ENCODE results near the gene TOP1. TPM values are rescaled to one million over a fixed set of nuclear protein-coding genes. Genes with fewer than 3 reads are reported as not detected.
"Not testable (repeated sequence)": the region's sequence is repeated elsewhere in the genome, so short reads cannot be mapped to it uniquely, and the experiment has no call there.

Gene TOP1
- total RNA-seq, 4 donors from 2014 or later, result 20.2 to 28.5 (median 23.0) TPM

GRCh38 chr20:41131594-41132387, 103.2 kb downstream of the TOP1 start:
- DNase-seq (ENCODE audit: extremely low spot score), result no peak
- TF ChIP-seq EP300 (IDR thresholded peaks at IDR 0.05) (no peak), CTCF (IDR thresholded peaks at IDR 0.05) (no peak), POLR2AphosphoS5 (IDR thresholded peaks at IDR 0.05) (no peak), POLR2A (IDR thresholded peaks at IDR 0.05; ENCODE audit: low read depth) (no peak)
- 80% methylated on average over 5 of the region's 5 CpGs for WGBS
- Histone ChIP-seq H3K9me3 (no peaks in the 10 kb centered on the region), H3K27me3 (no peaks in the 10 kb centered on the region), H3K36me3 (peaks cover 0 to 2% (median under 1%) of the 10 kb centered on the region in 4 donors), H3K27ac (replicated peaks in 1 of 4) (no peak overlapping the region), H3K4me3 (no peak overlapping the region), H3K4me1 (peaks cover 3 to 18% (median 15%) of the 10 kb centered on the region in 4 donors)
- intact Hi-C loops (cut with DNase I), result no loop called here

DNA sequence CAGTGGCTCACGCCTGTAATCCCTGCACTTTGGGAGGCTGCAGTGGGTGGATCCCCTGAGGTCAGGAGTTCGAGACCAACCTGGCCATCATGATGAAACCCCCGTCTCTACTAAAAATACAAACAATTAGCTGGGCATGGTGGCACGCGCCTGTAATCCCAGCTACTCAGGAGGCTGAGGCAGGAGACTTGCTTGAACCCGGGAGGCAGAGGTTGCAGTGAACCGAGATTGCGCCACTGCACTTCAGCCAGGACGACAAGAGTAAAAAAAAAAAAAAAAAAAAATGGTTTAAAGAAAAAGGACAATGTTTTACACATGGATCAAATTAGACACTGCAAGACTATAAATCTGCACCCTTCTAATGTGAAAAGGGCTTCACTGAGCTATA, 103.8 kb downstream of the TOP1 start:
- 83% methylated on average over 9 of the region's 9 CpGs for WGBS
- intact Hi-C loops (cut with DNase I); H3K27me3 ChIP-seq; H3K9me3 ChIP-seq; H3K36me3 ChIP-seq; H3K27ac ChIP-seq (replicated peaks in 1 of 4); DNase-seq (ENCODE audit: extremely low spot score); H3K4me3 ChIP-seq: not testable (repeated sequence)
- H3K4me1 ChIP-seq, result peaks cover 3 to 18% (median 15%) of the 10 kb centered on the region in 4 donors

DNA sequence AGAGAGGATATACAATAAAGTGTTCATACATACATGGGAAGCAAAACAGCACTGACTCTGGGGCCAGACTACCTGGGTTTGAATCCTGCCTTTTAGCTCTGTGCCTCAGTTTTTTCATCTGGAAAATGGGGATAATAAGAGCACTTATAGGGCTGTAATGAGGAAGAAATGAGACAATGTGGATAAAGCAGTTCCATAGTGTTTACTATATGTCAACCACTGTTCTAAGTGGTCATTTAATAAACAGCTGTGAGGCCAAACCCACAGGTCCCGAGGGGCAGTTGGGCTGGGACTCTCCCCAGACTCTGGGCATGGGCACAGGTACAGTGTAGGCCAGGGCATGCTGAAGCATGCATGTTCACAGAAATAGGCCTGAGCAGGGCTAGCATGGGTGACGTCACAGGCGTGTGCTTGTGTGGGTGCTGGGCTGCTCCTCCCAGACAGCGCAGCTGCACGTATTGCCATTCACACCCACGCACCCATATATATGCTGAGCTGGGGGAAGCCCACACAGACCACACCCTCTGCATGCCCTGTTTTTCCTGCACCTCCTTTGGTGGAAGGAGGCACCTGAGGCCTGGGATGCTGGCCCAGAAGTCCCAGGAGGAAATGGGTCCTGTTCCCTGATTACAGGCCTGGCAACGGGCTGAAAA, 105.2 kb downstream of the TOP1 start:
- no peak overlapping the region for H3K27ac ChIP-seq (replicated peaks in 1 of 4)
- no peaks in the 10 kb centered on the region for H3K36me3 ChIP-seq
- no peak overlapping the region for H3K4me3 ChIP-seq
- 94% methylated on average over 7 of the region's 7 CpGs for WGBS
- no peaks in the 10 kb centered on the region for H3K27me3 ChIP-seq
- peaks cover 4 to 30% (median 25%) of the 10 kb centered on the region in 4 donors for H3K4me1 ChIP-seq
- TF ChIP-seq EP300 (IDR thresholded peaks at IDR 0.05), result no peak
- TF ChIP-seq POLR2A (IDR thresholded peaks at IDR 0.05; ENCODE audit: low read depth), result no peak
- TF ChIP-seq CTCF (IDR thresholded peaks at IDR 0.05), result no peak
- no peak for TF ChIP-seq POLR2AphosphoS5 (IDR thresholded peaks at IDR 0.05)
- intact Hi-C loops (cut with DNase I), result no loop called here
- no peaks in the 10 kb centered on the region for H3K9me3 ChIP-seq
- DNase-seq (ENCODE audit: extremely low spot score), result no peak

DNA sequence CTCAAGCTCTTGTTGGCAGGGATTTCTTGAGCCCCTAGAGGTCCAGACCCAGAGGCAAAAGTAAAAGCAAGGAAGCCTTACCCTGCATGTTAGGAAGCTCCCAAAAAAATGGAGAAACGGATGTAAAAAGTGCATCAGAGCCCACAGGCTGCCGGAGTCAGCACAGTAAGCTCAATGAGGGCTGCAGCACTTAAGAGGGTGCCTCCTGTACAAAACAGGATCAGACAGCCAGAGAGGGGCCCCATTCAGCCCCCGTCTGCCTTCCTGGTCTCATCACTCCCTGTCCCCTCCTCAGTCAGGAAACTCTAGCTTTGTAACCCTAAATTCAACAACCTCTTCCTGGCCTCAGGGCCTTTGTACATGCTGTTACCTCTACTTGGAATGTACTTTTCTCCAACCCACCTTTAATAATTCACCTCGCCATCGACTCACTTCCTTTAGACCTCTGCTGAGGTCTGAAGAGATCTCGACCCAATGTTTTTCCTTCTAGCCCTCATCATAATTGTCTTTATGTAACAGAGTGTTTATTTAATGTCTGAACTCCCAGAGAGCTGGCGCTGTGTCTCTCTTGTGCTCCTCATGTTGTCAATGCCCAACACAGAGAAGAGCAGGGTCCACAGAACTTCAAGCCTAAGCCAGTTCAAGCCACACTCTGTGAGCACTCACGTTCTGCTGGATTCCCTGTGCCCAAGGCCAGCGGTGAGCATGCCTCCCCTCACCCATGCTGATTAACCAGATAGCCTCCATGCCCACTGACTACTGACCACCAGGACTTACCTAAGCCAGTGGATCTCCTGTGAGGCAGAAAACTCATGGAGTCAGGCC, 106.0 kb downstream of the TOP1 start:
- Histone ChIP-seq H3K27ac (replicated peaks in 1 of 4) (no peak overlapping the region), H3K27me3 (no peaks in the 10 kb centered on the region), H3K36me3 (no peaks in the 10 kb centered on the region), H3K9me3 (no peaks in the 10 kb centered on the region), H3K4me3 (no peak overlapping the region), H3K4me1 (peaks cover 11 to 37% (median 33%) of the 10 kb centered on the region in 4 donors)
- intact Hi-C loops (cut with DNase I), result loop anchor here (5.0 kb wide), 2 partner anchors 38 to 208 kb away; partner anchors contain the start of gene LPIN3
- TF ChIP-seq CTCF (IDR thresholded peaks at IDR 0.05), result no peak
- TF ChIP-seq EP300 (IDR thresholded peaks at IDR 0.05), result no peak
- no peak for TF ChIP-seq POLR2A (IDR thresholded peaks at IDR 0.05; ENCODE audit: low read depth)
- no peak for TF ChIP-seq POLR2AphosphoS5 (IDR thresholded peaks at IDR 0.05)
- WGBS, result 87% methylated on average over 9 of the region's 9 CpGs
- DNase-seq (ENCODE audit: extremely low spot score), result no peak
